HCT116 (cell line): ENCODE data around the gene TMSB4Y.

Experiments
- CTCF ChIP-seq, 3 experiments: fragments of 200-600 bp in 1 of 3; sonication (generic) in 1 of 3; IDR thresholded peaks in 2 of 3; conservative IDR thresholded peaks in 1 of 3; 2 replicates each; pipeline ENCODE4 v1.5.1; 2012 to 2017; ENCODE audit warnings: low read depth in 2 of 3, low read length in 2 of 3, antibody characterized with exemption in 1 of 3, borderline replicate concordance in 1 of 3, control low read depth in 1 of 3, mild to moderate bottlenecking in 1 of 3, mixed read lengths in 1 of 3, mixed run types in 1 of 3, moderate library complexity in 1 of 3; ENCODE audit not compliant: insufficient read depth in 1 of 3
- EZH2 ChIP-seq: fragments of 200-600 bp; sonication (generic); IDR thresholded peaks from 2 replicates; pipeline ENCODE4 v1.6.1; 2017; ENCODE audit warnings: antibody characterized with exemption, mixed run types
- MAX ChIP-seq: IDR thresholded peaks from 2 replicates; pipeline ENCODE4 v1.6.1; 2012
- POLR2A ChIP-seq: IDR thresholded peaks from 2 replicates; pipeline ENCODE4 v1.7.0; 2011; ENCODE audit warnings: borderline replicate concordance; ENCODE audit not compliant: insufficient read depth, insufficient read length; ENCODE audit errors: extremely low read depth
- POLR2AphosphoS5 ChIP-seq: IDR thresholded peaks from 2 replicates; pipeline ENCODE4 v1.6.1; 2011; ENCODE audit warnings: mild to moderate bottlenecking, low read depth, low read length, moderate library complexity
- RAD21 ChIP-seq: IDR thresholded peaks from 2 replicates; pipeline ENCODE4 v1.6.1; 2012; ENCODE audit warnings: low read depth, mild to moderate bottlenecking
- TCF7L2 ChIP-seq: IDR thresholded peaks from 2 replicates; pipeline ENCODE4 v1.7.0; 2011; ENCODE audit warnings: borderline replicate concordance, inconsistent platforms; ENCODE audit not compliant: insufficient read depth, insufficient read length; ENCODE audit errors: extremely low read depth
- ZNF274 ChIP-seq: fragments of 200-500 bp; sonication (Bioruptor generic); IDR thresholded peaks from 2 replicates; pipeline ENCODE4 v1.6.1; 2014; ENCODE audit warnings: mild to moderate bottlenecking, low read depth, low read length, inconsistent platforms

GRCh38 chrY:13664162-13664561 is 39.5 kb upstream of the TMSB4Y start:
- no peak for TF ChIP-seq CTCF (IDR thresholded peaks at IDR 0.05 in 2 of 3, conservative IDR thresholded peaks at IDR 0.05 in 1 of 3; ENCODE audit: borderline replicate concordance in 1 of 3, insufficient read depth in 1 of 3, low read depth in 2 of 3, low read length in 2 of 3)
- TF ChIP-seq TCF7L2 = no peak
- no peak for TF ChIP-seq ZNF274
- TF ChIP-seq POLR2A = no peak
- TF ChIP-seq RAD21 = no peak
- no peak for TF ChIP-seq EZH2
- TF ChIP-seq MAX = no peak
- TF ChIP-seq POLR2AphosphoS5 = no peak
